ENCODE results near the gene ARRB1.

DNA sequence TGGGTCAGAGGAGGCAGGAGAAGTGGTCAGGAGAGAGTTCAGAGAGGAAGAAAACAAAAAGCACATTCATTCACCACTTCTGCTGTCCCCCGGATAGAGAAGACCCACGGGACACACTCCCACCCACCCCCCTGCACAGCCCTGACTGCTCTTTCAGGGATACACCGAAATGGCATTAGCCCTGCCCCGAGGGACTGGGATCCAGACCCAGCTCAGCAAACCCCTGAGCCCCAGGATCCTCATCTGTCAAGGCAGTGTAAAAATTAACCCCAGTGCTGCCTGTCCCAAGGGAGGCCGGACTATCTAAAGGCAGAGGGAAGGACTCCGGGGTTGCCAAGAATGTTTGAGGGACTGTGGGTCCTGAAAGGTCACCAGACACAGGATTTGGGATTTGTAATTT, 79.7 kb downstream of the ARRB1 start:
- TF ChIP-seq ARNT (IDR thresholded peaks at IDR 0.05) (no peak), HCFC1 (IDR thresholded peaks at IDR 0.05; ENCODE audit: low read depth, low read length) (no peak), SIN3B (IDR thresholded peaks at IDR 0.05; ENCODE audit: low read length) (no peak), KMT2B (CRISPR knock-in tag; IDR thresholded peaks at IDR 0.05) (no peak), TAF1 (CRISPR knock-in tag; IDR thresholded peaks at IDR 0.05) (no peak), GTF2F1 (IDR thresholded peaks at IDR 0.05; ENCODE audit: low read length) (no peak), CBX5 (CRISPR knock-in tag; IDR thresholded peaks at IDR 0.05; ENCODE audit: borderline replicate concordance) (no peak), SMAD1 (CRISPR knock-in tag; IDR thresholded peaks at IDR 0.05; ENCODE audit: borderline replicate concordance, low read depth) (no peak)
- TF ChIP-seq, protein P1, sequence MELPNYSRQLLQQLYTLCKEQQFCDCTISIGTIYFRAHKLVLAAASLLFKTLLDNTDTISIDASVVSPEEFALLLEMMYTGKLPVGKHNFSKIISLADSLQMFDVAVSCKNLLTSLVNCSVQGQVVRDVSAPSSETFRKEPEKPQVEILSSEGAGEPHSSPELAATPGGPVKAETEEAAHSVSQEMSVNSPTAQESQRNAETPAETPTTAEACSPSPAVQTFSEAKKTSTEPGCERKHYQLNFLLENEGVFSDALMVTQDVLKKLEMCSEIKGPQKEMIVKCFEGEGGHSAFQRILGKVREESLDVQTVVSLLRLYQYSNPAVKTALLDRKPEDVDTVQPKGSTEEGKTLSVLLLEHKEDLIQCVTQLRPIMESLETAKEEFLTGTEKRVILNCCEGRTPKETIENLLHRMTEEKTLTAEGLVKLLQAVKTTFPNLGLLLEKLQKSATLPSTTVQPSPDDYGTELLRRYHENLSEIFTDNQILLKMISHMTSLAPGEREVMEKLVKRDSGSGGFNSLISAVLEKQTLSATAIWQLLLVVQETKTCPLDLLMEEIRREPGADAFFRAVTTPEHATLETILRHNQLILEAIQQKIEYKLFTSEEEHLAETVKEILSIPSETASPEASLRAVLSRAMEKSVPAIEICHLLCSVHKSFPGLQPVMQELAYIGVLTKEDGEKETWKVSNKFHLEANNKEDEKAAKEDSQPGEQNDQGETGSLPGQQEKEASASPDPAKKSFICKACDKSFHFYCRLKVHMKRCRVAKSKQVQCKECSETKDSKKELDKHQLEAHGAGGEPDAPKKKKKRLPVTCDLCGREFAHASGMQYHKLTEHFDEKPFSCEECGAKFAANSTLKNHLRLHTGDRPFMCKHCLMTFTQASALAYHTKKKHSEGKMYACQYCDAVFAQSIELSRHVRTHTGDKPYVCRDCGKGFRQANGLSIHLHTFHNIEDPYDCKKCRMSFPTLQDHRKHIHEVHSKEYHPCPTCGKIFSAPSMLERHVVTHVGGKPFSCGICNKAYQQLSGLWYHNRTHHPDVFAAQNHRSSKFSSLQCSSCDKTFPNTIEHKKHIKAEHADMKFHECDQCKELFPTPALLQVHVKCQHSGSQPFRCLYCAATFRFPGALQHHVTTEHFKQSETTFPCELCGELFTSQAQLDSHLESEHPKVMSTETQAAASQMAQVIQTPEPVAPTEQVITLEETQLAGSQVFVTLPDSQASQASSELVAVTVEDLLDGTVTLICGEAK (IDR thresholded peaks at IDR 0.05) = no peak
- TF ChIP-seq, protein P1 (CRISPR knock-in tag; IDR thresholded peaks at IDR 0.05) = no peak
